ENCODE results near the gene SUCLG1.

The SUCLG1 gene

GRCh38 chr2:84449055-84449454 lies 10.0 kb downstream of the SUCLG1 start:
- Histone ChIP-seq H3K4me1 (ENCODE audit: control insufficient read depth, insufficient read depth, low read length, poor library complexity, severe bottlenecking) (peaks cover 5% of the 10 kb centered on the region), H3K9me3 (ENCODE audit: control insufficient read depth, low read length) (no peaks in the 10 kb centered on the region), H3K27ac (ENCODE audit: low read depth, low read length, severe bottlenecking) (no peak overlapping the region), H3K4me3 (ENCODE audit: extremely low read depth, insufficient read depth, low read length, poor library complexity, severe bottlenecking) (no peak overlapping the region), H3K36me3 (ENCODE audit: control insufficient read depth, insufficient read depth, low read length) (peaks cover 21% of the 10 kb centered on the region)
- 83% methylated on average over 1 of the region's 3 CpGs; no CpG with 5 or more reads in 1 of the 2 experiments for WGBS, 2 experiments (ENCODE audit: insufficient coverage in 2 of 2)

- no peak overlapping the region for H3K4me3 ChIP-seq (ENCODE audit: extremely low read depth, insufficient read depth, low read length, poor library complexity, severe bottlenecking)
- H3K9me3 ChIP-seq (ENCODE audit: control insufficient read depth, low read length), result no peaks in the 10 kb centered on the region
- no peaks in the 10 kb centered on the region for H3K4me1 ChIP-seq (ENCODE audit: control insufficient read depth, insufficient read depth, low read length, poor library complexity, severe bottlenecking)
- H3K27ac ChIP-seq (ENCODE audit: low read depth, low read length, severe bottlenecking), result no peak overlapping the region
- peaks cover 65% of the 10 kb centered on the region for H3K36me3 ChIP-seq (ENCODE audit: control insufficient read depth, insufficient read depth, low read length)
Measured at GRCh38 chr2:84443477-84443876, 15.6 kb downstream of the SUCLG1 start.

- 86 to 93% methylated on average over 1 to 2 of the region's 3 CpGs for WGBS, 2 experiments (ENCODE audit: insufficient coverage in 2 of 2)
Measured at GRCh38 chr2:84442888-84443287, 16.2 kb downstream of the SUCLG1 start.

GRCh38 chr2:84441505-84441904 lies 17.6 kb downstream of the SUCLG1 start:
- H3K4me3 ChIP-seq (ENCODE audit: extremely low read depth, insufficient read depth, low read length, poor library complexity, severe bottlenecking), result no peak overlapping the region
- H3K4me1 ChIP-seq (ENCODE audit: control insufficient read depth, insufficient read depth, low read length, poor library complexity, severe bottlenecking), result no peaks in the 10 kb centered on the region
- no peaks in the 10 kb centered on the region for H3K9me3 ChIP-seq (ENCODE audit: control insufficient read depth, low read length)
- WGBS, 2 experiments (ENCODE audit: insufficient coverage in 2 of 2), result no CpG with 5 or more reads among the region's 1 CpG
- peaks cover 63% of the 10 kb centered on the region for H3K36me3 ChIP-seq (ENCODE audit: control insufficient read depth, insufficient read depth, low read length)
- no peak overlapping the region for H3K27ac ChIP-seq (ENCODE audit: low read depth, low read length, severe bottlenecking)

More at GRCh38 chr2:84442888-84443287, 16.2 kb downstream of the SUCLG1 start:
- Histone ChIP-seq H3K27ac (ENCODE audit: low read depth, low read length, severe bottlenecking) (no peak overlapping the region), H3K9me3 (ENCODE audit: control insufficient read depth, low read length) (no peaks in the 10 kb centered on the region), H3K4me3 (ENCODE audit: extremely low read depth, insufficient read depth, low read length, poor library complexity, severe bottlenecking) (no peak overlapping the region), H3K4me1 (ENCODE audit: control insufficient read depth, insufficient read depth, low read length, poor library complexity, severe bottlenecking) (no peaks in the 10 kb centered on the region), H3K36me3 (ENCODE audit: control insufficient read depth, insufficient read depth, low read length) (peaks cover 63% of the 10 kb centered on the region)

GRCh38 chr2:84441036-84441435 lies 18.0 kb downstream of the SUCLG1 start:
- no peak overlapping the region for H3K27ac ChIP-seq (ENCODE audit: low read depth, low read length, severe bottlenecking)
- H3K9me3 ChIP-seq (ENCODE audit: control insufficient read depth, low read length), result no peaks in the 10 kb centered on the region
- H3K4me3 ChIP-seq (ENCODE audit: extremely low read depth, insufficient read depth, low read length, poor library complexity, severe bottlenecking), result no peak overlapping the region
- H3K4me1 ChIP-seq (ENCODE audit: control insufficient read depth, insufficient read depth, low read length, poor library complexity, severe bottlenecking), result no peaks in the 10 kb centered on the region
- H3K36me3 ChIP-seq (ENCODE audit: control insufficient read depth, insufficient read depth, low read length), result peaks cover 63% of the 10 kb centered on the region
- WGBS, 2 experiments (ENCODE audit: insufficient coverage in 2 of 2), result 83 to 100% methylated on average over 2 of the region's 4 CpGs

- H3K9me3 ChIP-seq (ENCODE audit: control insufficient read depth, low read length), result no peaks in the 10 kb centered on the region
- H3K4me3 ChIP-seq (ENCODE audit: extremely low read depth, insufficient read depth, low read length, poor library complexity, severe bottlenecking), result no peak overlapping the region
- WGBS, 2 experiments (ENCODE audit: insufficient coverage in 2 of 2), result 64 to 71% methylated on average over 2 of the region's 6 CpGs
- no peaks in the 10 kb centered on the region for H3K4me1 ChIP-seq (ENCODE audit: control insufficient read depth, insufficient read depth, low read length, poor library complexity, severe bottlenecking)
- H3K27ac ChIP-seq (ENCODE audit: low read depth, low read length, severe bottlenecking), result peak overlapping the region; percentile 63
- H3K36me3 ChIP-seq (ENCODE audit: control insufficient read depth, insufficient read depth, low read length), result peaks cover 51% of the 10 kb centered on the region
Measured at GRCh38 chr2:84435345-84436025, 23.6 kb downstream of the SUCLG1 start.

- Histone ChIP-seq H3K36me3 (ENCODE audit: control insufficient read depth, insufficient read depth, low read length) (peaks cover 44% of the 10 kb centered on the region), H3K9me3 (ENCODE audit: control insufficient read depth, low read length) (no peaks in the 10 kb centered on the region), H3K4me3 (ENCODE audit: extremely low read depth, insufficient read depth, low read length, poor library complexity, severe bottlenecking) (no peak overlapping the region), H3K27ac (ENCODE audit: low read depth, low read length, severe bottlenecking) (no peak overlapping the region), H3K4me1 (ENCODE audit: control insufficient read depth, insufficient read depth, low read length, poor library complexity, severe bottlenecking) (no peaks in the 10 kb centered on the region)
- WGBS, 2 experiments (ENCODE audit: insufficient coverage in 2 of 2), result 82 to 100% methylated on average over 1 of the region's 1 CpG
Measured at GRCh38 chr2:84429328-84429727, 29.8 kb downstream of the SUCLG1 start.

- Histone ChIP-seq H3K27ac (ENCODE audit: low read depth, low read length, severe bottlenecking) (no peak overlapping the region), H3K36me3 (ENCODE audit: control insufficient read depth, insufficient read depth, low read length) (peaks cover 37% of the 10 kb centered on the region), H3K4me3 (ENCODE audit: extremely low read depth, insufficient read depth, low read length, poor library complexity, severe bottlenecking) (no peak overlapping the region), H3K9me3 (ENCODE audit: control insufficient read depth, low read length) (no peaks in the 10 kb centered on the region), H3K4me1 (ENCODE audit: control insufficient read depth, insufficient read depth, low read length, poor library complexity, severe bottlenecking) (no peaks in the 10 kb centered on the region)
- 90 to 100% methylated on average over 1 to 2 of the region's 2 CpGs for WGBS, 2 experiments (ENCODE audit: insufficient coverage in 2 of 2)
Measured at GRCh38 chr2:84427235-84428138, 31.6 kb downstream of the SUCLG1 start.

- Histone ChIP-seq H3K4me1 (ENCODE audit: control insufficient read depth, insufficient read depth, low read length, poor library complexity, severe bottlenecking) (no peaks in the 10 kb centered on the region), H3K4me3 (ENCODE audit: extremely low read depth, insufficient read depth, low read length, poor library complexity, severe bottlenecking) (no peak overlapping the region), H3K27ac (ENCODE audit: low read depth, low read length, severe bottlenecking) (no peak overlapping the region), H3K36me3 (ENCODE audit: control insufficient read depth, insufficient read depth, low read length) (peaks cover 25% of the 10 kb centered on the region), H3K9me3 (ENCODE audit: control insufficient read depth, low read length) (no peaks in the 10 kb centered on the region)
- 83 to 88% methylated on average over 1 of the region's 3 CpGs for WGBS, 2 experiments (ENCODE audit: insufficient coverage in 2 of 2)
Measured at GRCh38 chr2:84425310-84425709, 33.8 kb downstream of the SUCLG1 start.

GRCh38 chr2:84424152-84424551 lies 34.9 kb downstream of the SUCLG1 start:
- no peak overlapping the region for H3K4me3 ChIP-seq (ENCODE audit: extremely low read depth, insufficient read depth, low read length, poor library complexity, severe bottlenecking)
- no peak overlapping the region for H3K27ac ChIP-seq (ENCODE audit: low read depth, low read length, severe bottlenecking)
- H3K9me3 ChIP-seq (ENCODE audit: control insufficient read depth, low read length), result no peaks in the 10 kb centered on the region

GRCh38 chr2:84421791-84422190 lies 37.3 kb downstream of the SUCLG1 start:
- no peak overlapping the region for H3K27ac ChIP-seq (ENCODE audit: low read depth, low read length, severe bottlenecking)

More at GRCh38 chr2:84424152-84424551, 34.9 kb downstream of the SUCLG1 start:
- no peaks in the 10 kb centered on the region for H3K4me1 ChIP-seq (ENCODE audit: control insufficient read depth, insufficient read depth, low read length, poor library complexity, severe bottlenecking)
- H3K36me3 ChIP-seq (ENCODE audit: control insufficient read depth, insufficient read depth, low read length), result peaks cover 14% of the 10 kb centered on the region

More at GRCh38 chr2:84421791-84422190, 37.3 kb downstream of the SUCLG1 start:
- WGBS, 2 experiments (ENCODE audit: insufficient coverage in 2 of 2), result 60 to 100% methylated on average over 1 of the region's 1 CpG
- Histone ChIP-seq H3K4me1 (ENCODE audit: control insufficient read depth, insufficient read depth, low read length, poor library complexity, severe bottlenecking) (no peaks in the 10 kb centered on the region), H3K36me3 (ENCODE audit: control insufficient read depth, insufficient read depth, low read length) (peaks cover 11% of the 10 kb centered on the region), H3K9me3 (ENCODE audit: control insufficient read depth, low read length) (no peaks in the 10 kb centered on the region), H3K4me3 (ENCODE audit: extremely low read depth, insufficient read depth, low read length, poor library complexity, severe bottlenecking) (no peak overlapping the region)

Data from mesodermal cell (in vitro differentiated cells).